Raji (cell line): Measurements from ENCODE around the gene REN.

Experiments used
- POLR2A ChIP-seq: IDR thresholded peaks from 2 replicates; pipeline ENCODE4 v1.6.1; 2011; ENCODE audit warnings: low read depth, low read length, control low read depth; ENCODE audit not compliant: insufficient read depth

REN gene

GRCh38 chr1:204150702-204151551, 15.2 kb downstream of the REN start:
- no peak for TF ChIP-seq POLR2A

- TF ChIP-seq POLR2A = no peak
These were observed 16.2 kb downstream of the REN start for GRCh38 chr1:204149635-204150565.

GRCh38 chr1:204149107-204149506, 17.0 kb downstream of the REN start:
- no peak for TF ChIP-seq POLR2A

- TF ChIP-seq POLR2A = no peak
These were observed 18.4 kb downstream of the REN start for GRCh38 chr1:204147406-204148383.

- no peak for TF ChIP-seq POLR2A
These were observed 19.2 kb downstream of the REN start for GRCh38 chr1:204146965-204147364.

- no peak for TF ChIP-seq POLR2A
These were observed 19.8 kb downstream of the REN start for GRCh38 chr1:204146309-204146708.

- no peak for TF ChIP-seq POLR2A
These were observed 21.1 kb downstream of the REN start for GRCh38 chr1:204145033-204145504.

GRCh38 chr1:204143276-204144041, 22.7 kb downstream of the REN start:
- no peak for TF ChIP-seq POLR2A

- no peak for TF ChIP-seq POLR2A
These were observed 23.8 kb downstream of the REN start for GRCh38 chr1:204142032-204142974.

- no peak for TF ChIP-seq POLR2A
These were observed 25.0 kb downstream of the REN start for GRCh38 chr1:204141131-204141530.

GRCh38 chr1:204139952-204140351, 26.2 kb downstream of the REN start:
- TF ChIP-seq POLR2A = no peak

- no peak for TF ChIP-seq POLR2A
These were observed 27.0 kb downstream of the REN start for GRCh38 chr1:204139088-204139487.

- TF ChIP-seq POLR2A = no peak
These were observed 29.3 kb downstream of the REN start for GRCh38 chr1:204136814-204137213.

GRCh38 chr1:204134103-204134502, 32.0 kb downstream of the REN start:
- TF ChIP-seq POLR2A = no peak
